Rectal smooth muscle tissue (tissue), 1 donor: Measurements from ENCODE around the gene SALL4.
"Not testable (repeated sequence)": the region's sequence is repeated elsewhere in the genome, so short reads cannot be mapped to it uniquely, and the experiment has no call there.

ENCODE experiments used
- H3K27ac ChIP-seq: one replicate; pipeline ENCODE4 v1.7.0; 2013; ENCODE audit warnings: low read depth, low read length, inconsistent platforms
- H3K27me3 ChIP-seq: one replicate; pipeline ENCODE4 v1.7.0; 2013; ENCODE audit warnings: low read length; ENCODE audit not compliant: control insufficient read depth, insufficient read depth
- H3K36me3 ChIP-seq: one replicate; pipeline ENCODE4 v1.7.0; 2013; ENCODE audit warnings: low read length; ENCODE audit not compliant: control insufficient read depth, insufficient read depth
- H3K4me1 ChIP-seq: one replicate; pipeline ENCODE4 v1.7.0; 2013; ENCODE audit warnings: low read length; ENCODE audit not compliant: control insufficient read depth, insufficient read depth
- H3K4me3 ChIP-seq: one replicate; pipeline ENCODE4 v1.7.0; 2013; ENCODE audit warnings: low read length
- H3K9ac ChIP-seq: one replicate; pipeline ENCODE4 v1.7.0; 2013; ENCODE audit warnings: low read length

SALL4 gene

GRCh38 chr20:51738877-51739447 lies 63.4 kb downstream of the SALL4 start:
- Histone ChIP-seq H3K9ac (no peak overlapping the region), H3K27me3 (no peaks in the 10 kb centered on the region), H3K36me3 (no peaks in the 10 kb centered on the region), H3K4me1 (peaks cover 4% of the 10 kb centered on the region), H3K27ac (no peak overlapping the region), H3K4me3 (no peak overlapping the region)

DNA sequence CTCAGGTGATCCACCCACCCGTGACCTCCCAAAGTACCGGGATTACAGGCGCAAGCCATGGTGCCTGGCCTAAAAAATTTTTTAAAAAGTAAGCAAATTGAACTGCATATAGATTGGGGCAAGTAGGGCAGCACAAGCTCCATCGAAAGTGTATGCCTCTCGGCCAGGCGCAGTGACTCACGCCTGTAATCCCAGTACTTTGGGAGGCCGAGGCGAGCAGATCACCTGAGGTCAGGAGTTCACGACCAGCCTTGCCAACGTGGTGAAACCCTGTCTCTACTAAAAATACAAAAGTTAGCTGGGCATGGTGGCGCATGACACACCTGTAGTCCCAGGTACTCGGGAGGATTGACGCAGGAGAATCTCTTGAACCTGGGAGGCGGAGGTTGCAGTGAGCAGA lies 64.1 kb downstream of the SALL4 start:
- not testable (repeated sequence) for H3K4me3 ChIP-seq, H3K27ac ChIP-seq, H3K36me3 ChIP-seq, H3K4me1 ChIP-seq, H3K27me3 ChIP-seq, H3K9ac ChIP-seq

GRCh38 chr20:51736947-51737346 lies 65.4 kb downstream of the SALL4 start:
- H3K4me1 ChIP-seq, result peaks cover 4% of the 10 kb centered on the region
- no peak overlapping the region for H3K4me3 ChIP-seq
- H3K9ac ChIP-seq, result no peak overlapping the region
- H3K36me3 ChIP-seq, result no peaks in the 10 kb centered on the region
- H3K27me3 ChIP-seq, result no peaks in the 10 kb centered on the region
- H3K27ac ChIP-seq, result no peak overlapping the region

DNA sequence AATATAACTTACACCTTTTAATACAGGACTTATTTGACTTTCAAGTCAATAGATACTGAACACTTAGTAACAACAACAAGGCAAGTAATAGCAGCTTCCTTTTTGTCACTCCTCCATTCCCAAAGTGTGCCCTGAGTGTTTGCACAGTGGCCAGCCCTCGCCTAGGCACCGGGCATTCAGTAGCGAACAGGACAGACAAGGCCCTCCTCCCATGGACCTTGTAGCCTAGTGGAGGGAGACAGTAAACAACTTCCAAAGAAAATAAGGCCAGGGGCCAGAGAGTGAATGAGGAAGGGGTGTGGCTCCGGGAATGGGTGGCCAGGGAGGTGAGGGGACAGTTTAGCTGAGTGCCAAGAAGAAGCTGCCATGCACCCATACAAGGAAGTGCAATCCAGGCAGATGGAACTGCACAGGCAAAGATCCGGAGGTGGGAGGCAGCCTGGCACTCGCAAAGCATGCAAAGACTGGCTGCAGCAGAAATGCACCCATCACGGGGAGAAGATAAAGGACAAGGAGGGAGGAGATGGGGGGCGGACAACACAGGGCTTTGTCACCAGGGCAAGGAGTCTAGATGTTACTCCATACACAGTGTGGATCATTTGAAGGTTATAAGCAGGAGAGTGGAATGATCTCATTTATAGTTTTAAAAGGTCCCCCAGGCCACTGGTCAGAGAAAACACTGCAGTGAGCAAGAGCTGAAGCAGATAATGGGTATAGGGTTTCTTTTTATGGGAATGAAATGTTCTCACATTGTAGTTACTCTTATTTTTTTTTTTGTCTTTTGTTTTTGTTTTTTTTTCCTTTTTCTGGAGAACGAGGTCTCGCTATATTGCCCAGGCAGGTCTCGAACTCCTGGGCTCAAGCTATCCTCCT lies 66.4 kb downstream of the SALL4 start:
- Histone ChIP-seq H3K9ac (no peak overlapping the region), H3K27ac (no peak overlapping the region), H3K4me1 (peaks cover 2% of the 10 kb centered on the region), H3K36me3 (no peaks in the 10 kb centered on the region), H3K27me3 (no peaks in the 10 kb centered on the region), H3K4me3 (no peak overlapping the region)

GRCh38 chr20:51734876-51735720 lies 67.2 kb downstream of the SALL4 start:
- Histone ChIP-seq H3K36me3 (no peaks in the 10 kb centered on the region), H3K9ac (no peak overlapping the region), H3K27me3 (no peaks in the 10 kb centered on the region), H3K4me1 (peaks cover 2% of the 10 kb centered on the region), H3K4me3 (no peak overlapping the region), H3K27ac (no peak overlapping the region)

DNA sequence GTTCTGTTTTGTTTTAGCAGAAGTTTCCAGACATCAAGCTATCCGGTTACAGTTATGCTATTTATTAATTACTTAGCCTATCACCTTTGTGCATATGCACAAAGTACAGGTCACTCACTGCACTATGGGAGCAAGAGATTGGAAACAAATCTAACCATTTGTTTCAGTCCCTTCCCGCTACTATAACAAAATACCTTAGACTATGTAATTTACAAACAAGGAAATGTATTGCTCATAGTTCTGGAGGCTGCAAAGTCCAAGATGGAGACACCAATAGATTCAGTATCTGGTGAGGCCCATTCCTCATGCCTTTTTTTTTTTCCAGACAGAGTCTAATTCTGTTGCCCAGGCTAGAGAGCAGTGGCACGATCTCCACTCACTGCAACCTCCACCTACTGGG lies 69.3 kb downstream of the SALL4 start:
- Histone ChIP-seq H3K27me3 (no peaks in the 10 kb centered on the region), H3K27ac (no peak overlapping the region)

More for the DNA sequence above, 69.3 kb downstream of the SALL4 start:
- Histone ChIP-seq H3K36me3 (no peaks in the 10 kb centered on the region), H3K4me1 (peaks cover 2% of the 10 kb centered on the region), H3K9ac (no peak overlapping the region), H3K4me3 (no peak overlapping the region)
